WTC11 (cell line): Measurements from ENCODE around the gene URM1.

ENCODE experiments used
- CREM ChIP-seq: sonication (generic); formaldehyde crosslinking; IDR thresholded peaks from 2 replicates; pipeline ENCODE4 v1.8.1; 2022; ENCODE audit warnings: mild to moderate bottlenecking, missing genetic modification reagents, moderate library complexity
- CTCF ChIP-seq: fragments of 200-600 bp; IDR thresholded peaks from 2 replicates; pipeline ENCODE4 v1.8.0; 2022; ENCODE audit warnings: antibody characterized with exemption
- FOXK1 ChIP-seq: sonication (generic); formaldehyde crosslinking; IDR thresholded peaks from 2 replicates; pipeline ENCODE4 v1.8.0; 2022; ENCODE audit warnings: mild to moderate bottlenecking, moderate library complexity, missing genetic modification reagents
- NFE2L1 ChIP-seq: sonication (generic); formaldehyde crosslinking; IDR thresholded peaks from 2 replicates; pipeline ENCODE4 v1.8.1; 2023; ENCODE audit warnings: missing genetic modification reagents
- NR1H2 ChIP-seq: sonication (generic); formaldehyde crosslinking; IDR thresholded peaks from 2 replicates; pipeline ENCODE4 v1.9.0; 2021; ENCODE audit warnings: mild to moderate bottlenecking, moderate library complexity, missing genetic modification reagents
- NR2C2 ChIP-seq: sonication (generic); formaldehyde crosslinking; IDR thresholded peaks from 2 replicates; pipeline ENCODE4 v1.8.0; 2022; ENCODE audit warnings: mild to moderate bottlenecking, missing genetic modification reagents
- ZBTB21 ChIP-seq: sonication (generic); formaldehyde crosslinking; IDR thresholded peaks from 2 replicates; pipeline ENCODE4 v1.8.1; 2023; ENCODE audit warnings: mild to moderate bottlenecking, missing genetic modification reagents, borderline replicate concordance
- ZNF263 ChIP-seq: sonication (generic); formaldehyde crosslinking; IDR thresholded peaks from 2 replicates; pipeline ENCODE4 v1.8.1; 2022; ENCODE audit warnings: low read depth, mild to moderate bottlenecking, moderate library complexity, missing genetic modification reagents
- TF ChIP-seq, protein P1 (sequence below): sonication (generic); formaldehyde crosslinking; IDR thresholded peaks from 2 replicates; pipeline ENCODE4 v1.8.1; 2023; ENCODE audit warnings: mild to moderate bottlenecking, missing genetic modification reagents, moderate library complexity

DNA sequence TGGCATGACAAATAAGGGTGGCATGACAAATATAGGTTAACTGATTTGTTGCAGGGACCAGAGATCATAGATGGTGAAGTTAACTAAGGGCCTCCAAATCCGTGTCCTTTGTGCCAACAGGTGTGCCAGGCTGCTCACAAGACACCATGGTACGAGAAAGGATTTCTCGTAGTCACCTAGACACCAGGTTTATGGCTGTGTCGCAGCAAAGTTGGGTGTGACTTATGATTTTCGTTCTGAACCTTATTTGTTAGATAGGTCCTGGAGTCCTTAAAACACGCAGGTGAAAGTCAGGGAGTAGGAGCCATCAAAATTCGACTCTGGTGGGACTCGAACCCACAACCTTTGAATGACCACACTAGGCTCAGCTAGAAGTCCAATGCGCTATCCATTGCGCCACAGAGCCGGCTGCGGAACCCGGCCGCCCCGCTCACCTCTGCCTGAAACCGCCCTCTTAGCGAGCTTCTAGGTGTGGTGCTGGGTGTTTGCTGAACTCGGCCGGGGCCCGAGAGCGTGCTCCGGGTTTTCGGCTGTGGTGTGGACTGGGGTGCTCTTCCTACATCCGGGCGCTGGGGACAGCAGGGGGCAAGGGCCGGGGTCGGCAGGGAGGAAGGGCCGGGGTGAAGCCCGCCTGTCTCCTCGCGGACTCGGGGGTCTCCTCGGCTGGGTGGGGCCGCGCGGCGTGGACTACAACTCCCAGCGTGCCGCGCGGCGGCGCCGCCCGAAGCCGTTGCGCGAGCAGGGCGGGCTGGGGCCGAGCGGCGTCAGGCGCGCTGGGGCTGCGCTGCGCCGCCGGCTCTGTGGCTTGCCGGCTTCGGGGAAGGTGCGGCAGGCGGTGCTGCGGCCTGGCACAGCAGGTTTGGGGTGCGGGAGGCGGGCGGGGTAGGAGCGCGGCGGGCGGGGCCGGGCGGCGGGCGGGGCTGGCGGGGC is 31.1 kb upstream of the URM1 start, which contains the start of gene SLC27A4:
- TF ChIP-seq CTCF: no peak
- no peak for TF ChIP-seq ZNF263 (CRISPR knock-in tag)
- TF ChIP-seq CREM (CRISPR knock-in tag): peak; percentile 78; the same call in 1 of the 2 replicates
- no peak for TF ChIP-seq NR1H2 (CRISPR knock-in tag)
- no peak for TF ChIP-seq FOXK1 (CRISPR knock-in tag)
- TF ChIP-seq, protein P1, sequence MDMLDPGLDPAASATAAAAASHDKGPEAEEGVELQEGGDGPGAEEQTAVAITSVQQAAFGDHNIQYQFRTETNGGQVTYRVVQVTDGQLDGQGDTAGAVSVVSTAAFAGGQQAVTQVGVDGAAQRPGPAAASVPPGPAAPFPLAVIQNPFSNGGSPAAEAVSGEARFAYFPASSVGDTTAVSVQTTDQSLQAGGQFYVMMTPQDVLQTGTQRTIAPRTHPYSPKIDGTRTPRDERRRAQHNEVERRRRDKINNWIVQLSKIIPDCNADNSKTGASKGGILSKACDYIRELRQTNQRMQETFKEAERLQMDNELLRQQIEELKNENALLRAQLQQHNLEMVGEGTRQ (CRISPR knock-in tag): no peak
- TF ChIP-seq NFE2L1: no peak
- TF ChIP-seq ZBTB21 (CRISPR knock-in tag): no peak
- no peak for TF ChIP-seq NR2C2
